Skeletal muscle tissue (tissue), 4 donors: Measurements from ENCODE around the gene DNMT3A. TPM values are rescaled to one million over a fixed set of nuclear protein-coding genes. Genes with fewer than 3 reads are reported as not detected.

Experiments
- H3K27ac ChIP-seq: one replicate; pipeline ENCODE4 v1.7.0; 2013; ENCODE audit warnings: mild to moderate bottlenecking, low read depth, low read length, inconsistent platforms
- H3K27me3 ChIP-seq, 3 donors: one replicate each; pipeline ENCODE4 v1.7.0; 2013; ENCODE audit warnings: low read length in 3 of 3; ENCODE audit not compliant: control insufficient read depth in 3 of 3, insufficient read depth in 3 of 3
- H3K36me3 ChIP-seq, 3 donors: one replicate each; pipeline ENCODE4 v1.7.0; 2013; ENCODE audit warnings: low read length in 3 of 3; ENCODE audit not compliant: control insufficient read depth in 3 of 3, insufficient read depth in 3 of 3
- H3K4me1 ChIP-seq, 3 donors: one replicate each; pipeline ENCODE4 v1.7.0; 2013; ENCODE audit warnings: low read length in 3 of 3, mild to moderate bottlenecking in 3 of 3; ENCODE audit not compliant: control insufficient read depth in 3 of 3, insufficient read depth in 3 of 3
- H3K4me3 ChIP-seq, 3 donors: one replicate each; pipeline ENCODE4 v1.7.0; 2013; ENCODE audit warnings: low read length in 3 of 3
- H3K9ac ChIP-seq, 3 donors: one replicate each; pipeline ENCODE4 v1.7.0; 2013; ENCODE audit warnings: low read length in 3 of 3, mild to moderate bottlenecking in 3 of 3, moderate library complexity in 2 of 3, low read depth in 1 of 3
- H3K9me3 ChIP-seq, 3 donors: one replicate each; pipeline ENCODE4 v1.7.0; 2013; ENCODE audit warnings: low read length in 3 of 3; ENCODE audit not compliant: control insufficient read depth in 3 of 3
- total RNA-seq: library from RNA; depleted of rRNA; stranded (reverse); fragments of >200 nt; gene quantifications from one replicate; pipeline ENCODE4 v1.2.3, GENCODE V29; 2014
- donor health status: Osteomylitis.

Gene DNMT3A
- total RNA-seq, 1 donor from 2014 or later = 62.1 TPM

GRCh38 chr2:25373269-25373981 is 31.7 kb upstream of the DNMT3A start:
- H3K9me3 ChIP-seq = no peaks in the 10 kb centered on the region
- no peaks in the 10 kb centered on the region for H3K36me3 ChIP-seq
- H3K4me1 ChIP-seq = peaks cover 25 to 35% (median 27%) of the 10 kb centered on the region in 3 donors
- H3K4me3 ChIP-seq = peak overlapping the region in 1 of 3 donors; percentile 29
- H3K27me3 ChIP-seq = no peaks in the 10 kb centered on the region
- H3K9ac ChIP-seq = peak overlapping the region in 1 of 3 donors; percentile 78
- peak overlapping the region; percentile 30 for H3K27ac ChIP-seq

DNA sequence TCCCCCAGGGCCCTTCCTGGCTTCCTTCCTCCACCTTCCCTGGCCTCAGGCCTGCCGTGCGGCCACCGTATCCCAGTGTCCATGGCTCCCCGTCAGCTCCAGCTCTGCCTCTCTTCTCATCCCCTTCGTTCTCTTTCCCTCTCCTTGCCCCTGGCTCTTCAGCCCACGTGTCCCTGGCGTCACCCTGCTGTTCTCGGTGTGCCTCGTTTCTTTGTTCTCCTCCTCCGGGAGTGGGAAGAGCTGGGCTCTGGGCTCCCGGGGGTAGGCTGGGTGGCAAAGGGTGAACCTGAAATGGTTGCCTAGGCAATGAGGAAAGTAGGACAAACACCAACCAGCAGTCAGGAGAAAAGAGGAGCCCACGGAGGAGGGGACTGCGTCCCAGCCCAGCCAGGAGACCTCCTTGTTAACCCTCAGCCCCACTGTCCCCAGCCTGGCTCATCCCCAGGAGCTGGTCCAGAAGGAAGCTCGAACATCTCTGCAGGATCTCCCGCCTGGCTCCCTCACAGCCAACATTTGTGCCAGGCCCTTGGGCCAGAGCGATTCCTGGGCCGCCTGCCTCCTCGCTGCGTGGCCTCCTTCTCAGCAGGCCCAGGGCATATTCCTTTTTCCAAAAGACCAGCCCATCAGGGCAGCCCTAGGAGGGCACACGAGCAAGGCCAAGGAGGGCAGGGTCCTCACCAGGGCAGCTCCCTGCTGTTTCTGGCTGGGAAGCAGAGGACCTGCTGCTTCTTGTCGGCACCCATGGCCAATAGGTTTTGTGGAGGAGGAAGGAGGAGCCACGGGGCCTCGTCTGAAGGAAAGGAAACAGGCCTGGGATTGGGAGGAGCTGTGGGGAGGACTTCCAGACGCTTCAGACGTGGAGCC is 30.9 kb upstream of the DNMT3A start:
- peaks cover 21 to 28% (median 23%) of the 10 kb centered on the region in 3 donors for H3K4me1 ChIP-seq
- H3K36me3 ChIP-seq = no peaks in the 10 kb centered on the region
- H3K9ac ChIP-seq = peak overlapping the region in 1 of 3 donors; percentile 78
- no peak overlapping the region for H3K4me3 ChIP-seq
- H3K27ac ChIP-seq = peak overlapping the region; percentile 30
- H3K9me3 ChIP-seq = no peaks in the 10 kb centered on the region
- H3K27me3 ChIP-seq = no peaks in the 10 kb centered on the region

- Histone ChIP-seq H3K27me3 (no peaks in the 10 kb centered on the region), H3K9me3 (no peaks in the 10 kb centered on the region), H3K4me3 (no peak overlapping the region), H3K9ac (no peak overlapping the region), H3K4me1 (peaks cover 13 to 19% (median 14%) of the 10 kb centered on the region in 3 donors), H3K36me3 (no peaks in the 10 kb centered on the region), H3K27ac (no peak overlapping the region)
These were observed 29.8 kb upstream of the DNMT3A start for GRCh38 chr2:25371253-25372241.

- H3K9ac ChIP-seq = no peak overlapping the region
- H3K36me3 ChIP-seq = no peaks in the 10 kb centered on the region
- peaks cover 8 to 13% (median 9%) of the 10 kb centered on the region in 3 donors for H3K4me1 ChIP-seq
- no peak overlapping the region for H3K27ac ChIP-seq
- no peaks in the 10 kb centered on the region for H3K27me3 ChIP-seq
- no peak overlapping the region for H3K4me3 ChIP-seq
- no peaks in the 10 kb centered on the region for H3K9me3 ChIP-seq
These were observed 28.2 kb upstream of the DNMT3A start for GRCh38 chr2:25369876-25370275.

GRCh38 chr2:25369439-25369838 is 27.7 kb upstream of the DNMT3A start:
- Histone ChIP-seq H3K4me1 (peaks cover 8 to 13% (median 9%) of the 10 kb centered on the region in 3 donors), H3K27ac (no peak overlapping the region)

DNA sequence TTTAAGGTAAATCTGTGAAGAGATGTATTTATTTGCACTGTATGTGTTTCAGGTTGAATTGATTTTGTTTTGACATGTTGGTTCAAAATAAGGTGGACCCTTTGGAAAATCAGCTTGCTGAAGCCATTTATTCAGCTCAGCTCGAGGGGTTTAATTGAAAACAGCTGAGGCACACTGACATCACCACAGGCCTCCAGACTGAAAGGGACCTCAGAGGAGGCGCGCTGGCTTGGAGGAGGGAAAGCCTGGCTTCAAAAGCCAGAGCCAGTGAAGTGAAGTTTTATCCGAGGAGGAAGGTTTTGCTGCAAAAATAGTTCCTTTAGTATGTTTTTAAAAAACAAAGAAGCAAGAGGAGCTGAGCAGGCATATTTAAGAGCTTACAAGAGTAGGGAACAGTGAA is 26.9 kb upstream of the DNMT3A start:
- Histone ChIP-seq H3K9ac (no peak overlapping the region), H3K27ac (no peak overlapping the region), H3K9me3 (no peaks in the 10 kb centered on the region), H3K27me3 (no peaks in the 10 kb centered on the region), H3K4me3 (no peak overlapping the region), H3K36me3 (no peaks in the 10 kb centered on the region), H3K4me1 (peaks cover 7 to 10% (median 7%) of the 10 kb centered on the region in 3 donors)

More at GRCh38 chr2:25369439-25369838, 27.7 kb upstream of the DNMT3A start:
- Histone ChIP-seq H3K27me3 (no peaks in the 10 kb centered on the region), H3K9ac (no peak overlapping the region), H3K36me3 (no peaks in the 10 kb centered on the region), H3K9me3 (no peaks in the 10 kb centered on the region), H3K4me3 (no peak overlapping the region)

GRCh38 chr2:25367296-25367695 is 25.6 kb upstream of the DNMT3A start:
- no peaks in the 10 kb centered on the region for H3K27me3 ChIP-seq
- H3K36me3 ChIP-seq = no peaks in the 10 kb centered on the region
- peak overlapping the region in 1 of 3 donors; percentile 8 for H3K9ac ChIP-seq
- no peaks in the 10 kb centered on the region for H3K9me3 ChIP-seq
- H3K4me3 ChIP-seq = no peak overlapping the region
- H3K4me1 ChIP-seq = peaks cover 0 to 4% (median 1%) of the 10 kb centered on the region in 3 donors
- H3K27ac ChIP-seq = no peak overlapping the region

GRCh38 chr2:25366629-25367028 is 24.9 kb upstream of the DNMT3A start:
- no peak overlapping the region for H3K27ac ChIP-seq
- H3K27me3 ChIP-seq = no peaks in the 10 kb centered on the region
- peaks cover 4 to 9% (median 5%) of the 10 kb centered on the region in 3 donors for H3K4me1 ChIP-seq
- no peak overlapping the region for H3K4me3 ChIP-seq
- H3K9me3 ChIP-seq = no peaks in the 10 kb centered on the region
- H3K9ac ChIP-seq = no peak overlapping the region
- no peaks in the 10 kb centered on the region for H3K36me3 ChIP-seq

- Histone ChIP-seq H3K27ac (no peak overlapping the region), H3K36me3 (no peaks in the 10 kb centered on the region), H3K4me3 (no peak overlapping the region), H3K9ac (no peak overlapping the region), H3K9me3 (no peaks in the 10 kb centered on the region), H3K27me3 (no peaks in the 10 kb centered on the region), H3K4me1 (peaks cover 6 to 10% (median 7%) of the 10 kb centered on the region in 3 donors)
These were observed 23.5 kb upstream of the DNMT3A start for GRCh38 chr2:25365241-25365640.
